ENCODE measurements around the gene EHD4.

The EHD4 gene

GRCh38 chr15:41955807-41956525 is 16.4 kb downstream of the EHD4 start:
- H3K4me2 ChIP-seq (ENCODE audit: insufficient read depth, low read length) = no peak overlapping the region
- no peak overlapping the region for H3K4me3 ChIP-seq (ENCODE audit: low read depth in 1 of 2, low read length in 2 of 2)
- TF ChIP-seq EZH2 (IDR thresholded peaks at IDR 0.05; ENCODE audit: borderline replicate concordance, low read depth, low read length, severe bottlenecking) = no peak
- TF ChIP-seq CTCF (IDR thresholded peaks at IDR 0.05; ENCODE audit: borderline replicate concordance, extremely low read depth, low read length, poor library complexity, severe bottlenecking) = no peak
- H3K27me3 ChIP-seq (ENCODE audit: insufficient read depth, low read length, poor library complexity) = no peaks in the 10 kb centered on the region
- ATAC-seq (ENCODE audit: insufficient read depth, low read depth) = no peak
- H4K20me1 ChIP-seq (ENCODE audit: insufficient read depth, low read length) = no peaks in the 10 kb centered on the region
- no peak for DNase-seq
- no peaks in the 10 kb centered on the region for H3K36me3 ChIP-seq (ENCODE audit: insufficient read depth, low read length)
- no peak overlapping the region for H2AFZ ChIP-seq (ENCODE audit: low read depth, low read length)
- H3K9ac ChIP-seq (ENCODE audit: low read depth, low read length) = no peak overlapping the region
- no peaks in the 10 kb centered on the region for H3K9me3 ChIP-seq (ENCODE audit: insufficient read depth, low read length, severe bottlenecking)
- no peaks in the 10 kb centered on the region for H3K79me2 ChIP-seq (ENCODE audit: insufficient read depth, low read length)
- H3K4me1 ChIP-seq (ENCODE audit: insufficient read depth, low read length) = no peaks in the 10 kb centered on the region
- no peak overlapping the region for H3K27ac ChIP-seq (ENCODE audit: low read length)

GRCh38 chr15:41955100-41955499 is 17.3 kb downstream of the EHD4 start:
- no peaks in the 10 kb centered on the region for H3K79me2 ChIP-seq (ENCODE audit: insufficient read depth, low read length)
- no peak for ATAC-seq (ENCODE audit: insufficient read depth, low read depth)
- H3K27me3 ChIP-seq (ENCODE audit: insufficient read depth, low read length, poor library complexity) = no peaks in the 10 kb centered on the region

GRCh38 chr15:41954036-41954435 is 18.3 kb downstream of the EHD4 start:
- Histone ChIP-seq H4K20me1 (ENCODE audit: insufficient read depth, low read length) (no peaks in the 10 kb centered on the region), H3K36me3 (ENCODE audit: insufficient read depth, low read length) (no peaks in the 10 kb centered on the region)
- TF ChIP-seq CTCF (IDR thresholded peaks at IDR 0.05; ENCODE audit: borderline replicate concordance, extremely low read depth, low read length, poor library complexity, severe bottlenecking) = no peak
- TF ChIP-seq EZH2 (IDR thresholded peaks at IDR 0.05; ENCODE audit: borderline replicate concordance, low read depth, low read length, severe bottlenecking) = no peak

More at GRCh38 chr15:41955100-41955499, 17.3 kb downstream of the EHD4 start:
- H3K27ac ChIP-seq (ENCODE audit: low read length) = no peak overlapping the region
- H2AFZ ChIP-seq (ENCODE audit: low read depth, low read length) = no peak overlapping the region
- no peaks in the 10 kb centered on the region for H3K9me3 ChIP-seq (ENCODE audit: insufficient read depth, low read length, severe bottlenecking)
- H3K4me3 ChIP-seq (ENCODE audit: low read depth in 1 of 2, low read length in 2 of 2) = no peak overlapping the region
- H4K20me1 ChIP-seq (ENCODE audit: insufficient read depth, low read length) = no peaks in the 10 kb centered on the region
- H3K36me3 ChIP-seq (ENCODE audit: insufficient read depth, low read length) = no peaks in the 10 kb centered on the region
- no peaks in the 10 kb centered on the region for H3K4me1 ChIP-seq (ENCODE audit: insufficient read depth, low read length)
- no peak overlapping the region for H3K9ac ChIP-seq (ENCODE audit: low read depth, low read length)
- no peak overlapping the region for H3K4me2 ChIP-seq (ENCODE audit: insufficient read depth, low read length)
- TF ChIP-seq CTCF (IDR thresholded peaks at IDR 0.05; ENCODE audit: borderline replicate concordance, extremely low read depth, low read length, poor library complexity, severe bottlenecking) (no peak), EZH2 (IDR thresholded peaks at IDR 0.05; ENCODE audit: borderline replicate concordance, low read depth, low read length, severe bottlenecking) (no peak)
- no peak for DNase-seq

More at GRCh38 chr15:41954036-41954435, 18.3 kb downstream of the EHD4 start:
- Histone ChIP-seq H3K79me2 (ENCODE audit: insufficient read depth, low read length) (no peaks in the 10 kb centered on the region), H3K9me3 (ENCODE audit: insufficient read depth, low read length, severe bottlenecking) (no peaks in the 10 kb centered on the region), H2AFZ (ENCODE audit: low read depth, low read length) (no peak overlapping the region), H3K27me3 (ENCODE audit: insufficient read depth, low read length, poor library complexity) (no peaks in the 10 kb centered on the region), H3K9ac (ENCODE audit: low read depth, low read length) (no peak overlapping the region), H3K4me3 (ENCODE audit: low read depth in 1 of 2, low read length in 2 of 2) (no peak overlapping the region), H3K4me1 (ENCODE audit: insufficient read depth, low read length) (no peaks in the 10 kb centered on the region), H3K27ac (ENCODE audit: low read length) (no peak overlapping the region), H3K4me2 (ENCODE audit: insufficient read depth, low read length) (no peak overlapping the region)
- no peak for DNase-seq
- ATAC-seq (ENCODE audit: insufficient read depth, low read depth) = no peak

All from DND-41 (cell line).